Inferior parietal cortex (tissue), 1 donor: ENCODE measurements around the gene MIXL1.
"Not testable (repeated sequence)": the region's sequence is repeated elsewhere in the genome, so short reads cannot be mapped to it uniquely, and the experiment has no call there.

Source experiments
- DNase-seq: peaks from one replicate; pipeline ENCODE4 v3.0.0-alpha.2; 2016; ENCODE audit errors: extremely low spot score

Gene MIXL1

DNA sequence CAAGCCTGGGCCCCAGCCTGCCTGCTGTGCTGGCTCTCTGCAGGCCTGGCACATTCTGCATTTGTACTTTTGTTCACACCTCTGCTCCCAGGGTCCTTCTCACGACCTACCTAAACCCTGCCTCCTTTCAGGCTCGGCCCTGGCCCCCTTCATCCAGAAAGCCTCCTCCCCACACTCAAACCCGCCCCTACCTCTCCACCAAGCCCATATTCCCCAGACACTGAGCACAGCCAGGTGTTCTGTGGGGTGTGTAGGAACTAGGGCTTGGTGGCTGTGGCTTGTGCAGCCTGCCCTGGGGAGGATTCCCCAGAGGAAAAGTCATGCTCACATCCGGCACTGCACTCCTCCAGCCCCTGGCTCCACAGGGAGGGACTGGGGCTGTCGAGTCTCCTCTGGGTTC, 8.2 kb upstream of the MIXL1 start:
- no peak for DNase-seq

DNA sequence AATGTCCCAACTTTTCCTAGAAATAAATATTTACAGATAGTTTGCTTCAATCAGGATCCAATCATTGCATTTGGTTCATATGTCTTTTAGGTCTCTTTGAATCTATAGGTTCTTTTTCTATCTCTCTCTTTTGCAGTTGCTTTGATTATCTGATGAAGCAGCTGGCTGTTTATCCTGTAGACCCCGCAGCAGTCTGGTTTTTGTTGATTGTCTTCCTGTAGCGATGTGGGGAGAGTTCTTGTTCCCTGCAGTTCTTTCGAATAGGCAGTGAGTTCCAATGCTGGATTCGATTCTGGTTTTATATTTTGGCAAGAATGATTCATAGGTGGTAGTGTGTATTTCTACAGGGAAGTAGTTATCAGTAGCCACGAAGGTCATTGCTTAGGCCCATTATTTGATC, 7.4 kb upstream of the MIXL1 start:
- DNase-seq = no peak

DNA sequence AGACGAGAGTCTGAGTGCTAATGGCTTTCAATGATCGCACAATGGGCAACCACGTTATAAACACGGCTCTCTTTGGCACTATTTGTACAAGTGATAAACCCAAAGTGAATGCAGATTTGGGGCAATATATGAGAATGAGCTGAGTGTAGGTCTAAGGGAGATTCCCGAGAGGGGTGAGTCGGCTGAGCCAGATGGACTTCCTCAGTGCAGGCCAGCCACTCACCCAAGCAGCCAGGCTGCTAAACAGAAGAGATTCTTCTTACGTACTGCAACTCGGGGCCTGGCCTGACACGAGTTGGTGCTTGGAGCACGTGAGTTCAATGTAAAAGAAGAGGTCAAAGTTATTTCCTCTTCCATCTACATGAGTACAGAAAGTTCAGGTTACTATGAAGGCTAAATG, 6.2 kb upstream of the MIXL1 start:
- DNase-seq = no peak

DNA sequence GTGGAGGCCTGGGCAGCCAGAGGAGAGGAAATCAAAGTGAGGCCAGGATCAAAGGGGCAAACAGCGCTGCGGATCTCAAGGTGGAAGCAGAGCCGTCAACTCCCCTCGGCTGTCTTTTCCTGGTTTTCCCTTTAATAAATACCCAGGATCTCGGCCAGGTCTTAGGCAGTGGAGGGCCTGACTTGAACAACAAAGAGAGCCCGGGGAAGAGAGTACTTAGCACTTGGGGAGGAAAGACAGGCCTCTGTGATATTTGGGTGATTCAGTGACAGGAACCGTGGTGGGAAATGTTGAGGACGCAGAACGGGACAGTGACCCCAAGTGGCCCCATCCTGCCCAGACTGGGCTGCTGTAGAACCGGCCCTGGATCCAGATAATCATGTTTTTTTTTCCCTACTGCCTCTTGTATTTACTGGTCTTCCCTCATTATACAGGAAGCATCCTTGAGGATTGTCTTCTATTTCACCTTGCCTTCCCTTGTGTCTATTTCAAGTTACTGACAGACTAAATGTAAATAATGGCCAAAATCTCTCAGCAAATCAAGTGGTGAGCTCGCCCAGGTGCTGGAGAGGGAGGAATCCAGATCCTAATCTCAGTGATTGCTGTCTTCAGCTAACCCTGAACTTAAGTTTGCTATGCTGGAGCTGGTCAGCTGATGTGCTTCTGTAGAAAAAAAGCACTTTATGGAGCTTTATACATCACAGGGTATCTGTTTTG, 2.8 kb upstream of the MIXL1 start:
- DNase-seq = no peak

DNA sequence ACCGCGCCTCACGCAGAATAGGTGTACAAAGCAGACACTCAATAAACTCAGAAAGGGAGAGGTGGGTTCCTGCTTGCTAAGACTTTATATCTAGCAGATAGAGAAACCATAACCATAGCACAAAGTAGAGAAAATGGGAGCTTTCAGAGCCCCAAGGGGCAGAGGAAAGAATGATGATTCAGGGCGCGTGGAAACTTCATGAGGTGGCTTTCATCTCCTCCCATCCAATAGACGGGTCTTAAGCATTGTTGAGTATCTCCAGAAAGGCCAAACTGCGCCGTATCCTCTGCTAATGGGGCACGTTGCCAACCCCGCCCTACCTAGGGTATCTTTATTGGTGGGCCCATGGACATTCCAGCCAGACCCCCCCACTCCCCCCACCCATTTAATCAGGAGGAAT, 778 bp upstream of the MIXL1 start:
- no peak for DNase-seq

DNA sequence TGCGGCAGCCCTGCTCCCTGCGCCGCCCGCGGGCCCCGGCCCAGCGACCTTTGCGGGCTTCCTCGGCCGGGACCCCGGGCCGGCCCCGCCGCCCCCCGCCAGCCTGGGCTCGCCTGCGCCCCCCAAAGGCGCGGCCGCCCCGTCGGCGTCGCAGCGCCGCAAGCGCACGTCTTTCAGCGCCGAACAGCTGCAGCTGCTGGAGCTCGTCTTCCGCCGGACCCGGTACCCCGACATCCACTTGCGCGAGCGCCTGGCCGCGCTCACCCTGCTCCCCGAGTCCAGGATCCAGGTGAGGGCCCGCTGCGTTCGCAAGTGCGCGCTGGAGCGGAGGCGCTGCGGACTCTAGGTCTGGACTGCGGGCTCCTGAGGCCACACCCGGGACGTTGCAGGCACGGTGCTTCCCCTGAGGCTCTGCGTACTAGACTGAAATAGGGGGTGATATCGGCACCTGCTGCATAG, 351 bp downstream of the MIXL1 start:
- no peak for DNase-seq

DNA sequence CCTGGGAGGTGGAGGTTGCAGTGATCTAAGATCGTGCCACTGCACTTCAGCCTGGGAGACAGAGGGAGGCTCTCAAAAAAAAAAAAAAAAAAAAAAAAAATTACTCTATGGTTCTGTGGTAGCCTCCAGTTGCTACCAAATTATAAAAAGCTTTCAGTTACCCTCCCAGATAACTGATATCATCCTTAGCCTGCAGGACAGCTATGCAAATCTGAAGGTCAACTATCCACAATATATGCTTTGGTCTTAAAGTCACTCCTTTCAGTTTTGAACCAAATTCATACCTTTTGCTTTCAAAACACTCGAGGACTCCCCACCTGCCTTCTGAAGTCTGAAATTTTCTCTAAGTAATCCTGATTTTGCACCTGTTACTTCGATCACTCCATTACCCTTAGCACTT, 3.1 kb downstream of the MIXL1 start:
- DNase-seq = no peak

DNA sequence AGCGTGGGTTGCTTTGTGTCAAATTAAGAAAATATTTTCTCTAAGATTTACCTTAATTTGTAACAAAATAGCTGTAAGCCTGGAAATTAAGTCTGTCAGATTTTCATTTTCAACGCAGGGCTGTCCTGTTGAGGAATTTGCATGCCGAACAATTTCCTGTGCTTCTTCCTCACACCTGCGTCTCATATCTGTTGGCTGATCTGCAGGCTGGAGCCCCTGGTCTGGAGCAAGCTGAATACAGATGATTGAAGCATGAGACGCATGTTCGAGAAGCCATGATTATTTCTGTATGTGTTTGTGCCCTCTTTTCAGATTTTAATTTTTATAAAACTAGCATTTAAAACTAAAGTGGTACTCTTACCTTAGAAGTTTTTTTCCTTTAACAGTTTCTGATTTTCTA, 9.8 kb downstream of the MIXL1 start:
- DNase-seq = no peak

DNA sequence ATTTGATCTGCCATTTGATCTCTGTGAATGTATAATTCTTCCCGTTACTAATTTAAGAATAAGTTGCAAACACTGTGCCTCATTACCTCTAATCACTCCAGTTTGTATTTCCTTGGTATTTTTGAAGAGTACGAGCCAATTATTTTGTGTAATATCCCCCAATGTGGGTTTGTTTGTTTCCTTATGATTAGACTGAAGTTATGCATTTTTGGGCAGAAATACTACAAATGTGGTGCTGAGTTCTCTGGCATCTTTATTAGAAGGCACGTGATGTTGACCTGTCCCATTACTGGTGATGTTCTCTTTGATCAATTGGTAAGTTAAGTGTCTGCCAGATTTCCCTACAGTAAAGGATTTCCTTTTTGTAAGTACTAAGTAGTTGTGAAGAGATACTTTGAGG, 10.3 kb downstream of the MIXL1 start:
- no peak for DNase-seq

DNA sequence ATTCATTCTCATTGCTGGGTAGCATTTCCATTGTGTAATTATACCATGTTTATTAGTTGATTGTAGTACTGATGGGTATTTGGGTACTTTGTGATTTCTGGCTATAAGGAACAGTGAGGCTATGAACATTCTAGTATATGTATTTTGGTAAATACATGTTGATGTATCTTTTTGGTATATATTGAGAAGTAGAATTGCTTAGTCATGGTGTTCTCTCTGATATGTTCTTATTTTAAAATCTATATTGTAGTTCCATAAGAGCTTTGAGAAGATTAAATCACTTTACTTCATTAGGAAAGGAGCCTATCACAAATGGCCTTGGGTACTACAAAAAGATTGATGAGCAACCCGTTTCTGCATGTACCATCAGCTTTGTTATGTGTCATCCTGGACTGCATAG, 13.4 kb downstream of the MIXL1 start:
- no peak for DNase-seq

DNA sequence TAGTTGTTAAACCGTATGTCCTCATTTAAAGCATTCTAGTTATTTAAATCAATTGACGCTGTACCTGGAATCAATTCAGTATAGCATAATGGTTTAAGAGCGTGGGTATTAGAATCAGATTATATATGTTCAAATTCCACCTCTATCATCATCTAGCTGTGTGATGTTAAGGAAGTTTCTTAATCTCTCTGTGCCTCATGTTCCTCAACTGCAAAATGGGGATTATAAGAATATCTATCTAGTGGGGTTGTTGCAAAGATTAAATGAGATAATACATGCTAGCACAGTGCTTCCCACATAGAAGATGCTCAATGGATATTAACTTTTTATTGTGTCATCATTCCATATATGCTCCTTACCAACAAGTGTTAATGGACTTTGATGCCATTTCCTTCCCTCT, 16.0 kb downstream of the MIXL1 start:
- DNase-seq = no peak

DNA sequence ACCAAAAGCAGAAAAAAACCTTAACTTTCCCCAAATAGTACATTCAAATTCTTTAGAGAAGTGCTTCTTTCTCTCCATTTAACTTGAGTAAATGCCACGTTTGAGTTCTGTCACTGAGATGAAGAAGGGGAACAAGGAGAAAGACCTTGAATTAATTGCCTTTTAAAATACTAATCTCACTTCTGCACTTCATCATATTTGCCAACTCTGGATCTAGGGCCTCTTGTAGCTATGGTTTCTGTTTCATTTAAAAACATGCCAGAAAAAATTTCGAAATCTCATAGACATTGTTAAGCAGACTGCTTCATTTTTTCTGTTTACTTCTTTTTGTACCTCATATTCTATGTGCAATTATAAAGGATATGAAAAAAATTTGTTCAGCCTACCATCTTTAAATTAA, 24.6 kb downstream of the MIXL1 start:
- DNase-seq = no peak

DNA sequence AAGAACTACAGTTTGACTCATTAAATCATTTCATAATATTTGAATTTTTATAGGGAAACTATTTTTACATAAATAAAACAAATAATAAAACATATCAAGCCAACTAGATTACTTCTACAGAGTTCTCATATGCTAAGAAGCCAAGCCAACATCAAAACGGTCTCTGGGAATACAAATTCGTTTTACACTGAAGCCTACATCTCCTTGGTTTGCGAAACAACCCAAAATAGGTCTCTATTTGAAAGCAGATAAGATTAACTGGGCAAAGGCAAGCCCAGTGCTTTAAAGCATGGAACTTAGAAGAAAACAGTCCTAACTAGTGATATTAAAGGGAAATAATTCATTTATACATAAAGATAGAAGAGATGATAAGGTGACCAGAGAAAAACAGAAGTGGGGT, 25.3 kb downstream of the MIXL1 start:
- DNase-seq = no peak

DNA sequence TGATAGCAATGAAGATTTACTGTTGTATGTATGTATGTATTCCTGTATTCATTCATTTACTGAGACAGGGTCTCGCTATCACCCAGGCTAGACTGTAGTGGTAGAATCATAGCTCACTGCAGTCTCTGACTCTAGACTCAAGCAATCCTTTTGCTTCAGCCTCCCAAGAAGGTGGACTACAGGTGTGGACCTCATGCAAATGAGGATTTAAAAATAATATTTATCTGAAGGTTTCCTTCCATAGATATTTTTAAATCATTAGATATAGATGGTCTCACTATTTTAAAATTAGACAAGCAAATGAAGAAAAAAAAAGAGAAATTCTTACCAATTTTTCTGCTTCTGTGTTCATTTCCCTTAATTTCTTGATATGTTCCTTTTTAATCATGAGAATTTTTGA, 27.0 kb downstream of the MIXL1 start:
- DNase-seq = no peak

DNA sequence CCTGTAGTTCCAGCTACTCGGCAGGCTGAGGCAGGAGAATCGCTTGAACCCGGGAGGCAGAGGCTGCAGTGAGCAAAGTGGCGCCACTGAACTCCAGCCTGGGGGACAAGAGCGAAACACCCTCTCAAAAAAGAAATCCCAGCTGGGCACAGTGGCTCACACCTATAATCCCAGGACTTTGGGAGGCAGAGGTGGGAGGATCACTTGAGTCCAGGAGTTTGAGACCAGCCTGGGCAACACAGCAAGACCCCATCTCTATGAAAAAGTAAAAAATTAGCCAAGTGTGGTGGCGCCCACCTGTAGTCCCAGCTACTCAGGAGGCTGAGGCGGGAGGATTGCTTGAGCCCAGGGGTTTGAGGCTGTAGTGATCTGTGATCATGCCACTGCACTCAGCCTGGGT, 29.4 kb downstream of the MIXL1 start:
- not testable (repeated sequence) for DNase-seq

DNA sequence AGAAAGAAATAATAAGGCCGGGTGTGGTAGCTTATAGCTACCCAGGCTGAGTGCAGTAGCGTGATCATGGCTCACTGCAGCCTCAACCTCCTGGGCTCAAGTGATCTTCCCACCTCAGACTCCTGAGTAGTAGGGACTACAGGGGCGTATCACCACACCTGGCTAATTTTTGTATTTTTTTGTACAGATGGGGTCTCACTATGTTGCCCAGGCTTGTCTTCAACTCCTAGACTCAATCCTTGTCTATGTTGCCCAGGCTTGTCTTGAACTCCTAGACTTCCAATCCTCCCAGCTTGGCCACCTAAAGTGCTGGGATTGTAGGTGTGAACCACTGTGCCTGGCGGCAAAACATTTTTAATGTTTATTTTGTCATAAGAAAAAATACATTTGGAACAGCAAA, 30.5 kb downstream of the MIXL1 start:
- DNase-seq = no peak

DNA sequence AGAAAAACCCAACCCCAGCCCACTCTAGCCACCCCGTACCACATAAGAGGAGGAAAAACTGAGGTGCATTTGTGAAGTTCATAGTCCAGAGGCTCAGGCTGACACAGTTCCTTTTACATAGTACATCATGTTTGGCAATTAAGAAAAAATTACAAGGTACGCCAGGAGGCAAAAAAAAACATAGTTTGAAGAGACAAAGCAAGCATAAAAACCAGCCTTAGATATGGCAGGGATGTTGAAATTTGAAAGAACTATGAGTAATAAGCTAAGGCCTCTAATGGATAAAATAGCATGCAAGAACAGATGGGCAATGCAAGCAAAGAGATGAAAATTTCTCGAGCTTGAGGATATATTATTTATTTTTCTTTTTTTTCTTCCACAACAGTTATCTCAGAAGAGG, 31.9 kb downstream of the MIXL1 start:
- peak; percentile 11 for DNase-seq

DNA sequence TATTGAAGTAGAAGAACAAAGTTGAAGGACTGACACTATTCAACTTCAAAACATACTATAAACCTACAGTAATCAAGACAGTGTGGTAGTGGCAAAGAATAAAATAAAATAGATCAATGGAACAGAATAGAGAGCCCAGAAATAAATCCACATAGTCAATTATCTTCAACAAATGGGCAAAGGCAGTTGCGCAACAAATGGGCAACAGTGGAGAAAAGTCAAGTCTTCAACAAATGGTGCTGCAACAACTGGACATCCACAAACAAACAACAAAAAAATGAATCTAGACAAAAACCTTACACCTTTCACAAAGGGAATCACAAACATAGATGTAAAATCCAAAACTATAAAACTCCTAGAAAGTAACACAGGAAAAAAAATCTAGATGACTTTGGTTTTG, 38.4 kb downstream of the MIXL1 start:
- no peak for DNase-seq

DNA sequence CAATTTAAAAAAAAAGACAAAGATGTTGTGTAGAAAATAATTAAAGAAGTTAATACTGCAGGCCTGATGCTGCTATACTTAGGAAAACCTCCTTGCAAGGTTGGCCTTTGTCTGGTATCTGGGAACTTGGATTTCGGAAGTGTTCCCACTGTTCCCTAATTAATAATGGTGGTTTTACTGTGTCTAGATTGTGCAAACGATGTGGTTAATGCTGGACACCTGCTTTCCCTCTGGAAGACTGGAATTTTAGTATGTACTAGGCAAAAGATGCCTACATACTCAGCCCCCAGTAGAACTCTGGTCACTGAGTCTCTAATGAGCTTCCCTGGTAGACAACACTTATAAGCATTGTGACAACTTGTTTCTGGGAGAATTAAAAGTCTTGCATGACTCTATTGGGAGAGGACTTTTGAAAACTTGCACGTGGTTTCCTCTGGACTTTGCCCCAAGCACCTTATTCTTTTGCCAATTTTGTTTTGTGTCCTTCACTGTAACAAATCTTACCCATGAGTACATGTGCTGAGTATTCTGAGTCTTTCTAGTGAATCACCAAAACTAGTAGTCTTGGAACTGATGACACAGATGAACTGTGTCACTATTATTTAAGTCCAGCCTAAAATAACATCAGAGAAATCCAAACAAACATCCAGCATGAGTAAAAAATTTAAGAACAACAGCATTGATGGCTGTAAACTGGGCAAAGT, 45.1 kb downstream of the MIXL1 start:
- DNase-seq = no peak

DNA sequence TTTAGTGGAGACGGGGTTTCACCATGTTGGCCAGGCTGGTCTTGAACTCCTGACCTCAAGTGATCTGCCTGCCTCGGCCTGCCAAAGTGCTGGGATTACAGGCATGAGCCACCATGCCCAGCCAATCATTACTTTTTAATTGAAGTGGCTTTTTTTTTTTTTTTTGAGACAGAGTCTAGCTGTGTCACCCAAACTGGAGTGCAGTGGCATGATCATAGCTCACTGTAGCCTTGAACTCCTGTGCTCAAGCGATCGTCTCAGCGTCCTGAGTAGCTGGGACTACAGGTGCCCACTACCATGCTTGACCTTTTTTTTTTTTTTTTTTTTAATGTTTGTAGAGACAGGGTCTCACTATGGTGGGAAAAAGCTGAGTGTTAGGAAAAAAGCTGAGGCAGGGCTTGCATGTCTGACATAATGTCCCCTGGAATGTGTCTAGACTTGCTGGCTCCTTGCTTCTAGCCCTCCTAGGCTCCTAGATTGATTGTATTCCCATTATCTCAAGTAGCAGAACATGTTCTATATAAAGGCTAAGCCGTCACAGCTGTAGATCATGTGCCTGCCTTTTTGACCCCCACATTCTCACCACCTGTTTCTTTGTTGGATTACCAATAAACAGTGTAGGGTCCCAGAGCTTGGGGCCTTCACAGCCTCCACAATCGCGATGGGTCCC, 48.9 kb downstream of the MIXL1 start:
- DNase-seq = not testable (repeated sequence)

DNA sequence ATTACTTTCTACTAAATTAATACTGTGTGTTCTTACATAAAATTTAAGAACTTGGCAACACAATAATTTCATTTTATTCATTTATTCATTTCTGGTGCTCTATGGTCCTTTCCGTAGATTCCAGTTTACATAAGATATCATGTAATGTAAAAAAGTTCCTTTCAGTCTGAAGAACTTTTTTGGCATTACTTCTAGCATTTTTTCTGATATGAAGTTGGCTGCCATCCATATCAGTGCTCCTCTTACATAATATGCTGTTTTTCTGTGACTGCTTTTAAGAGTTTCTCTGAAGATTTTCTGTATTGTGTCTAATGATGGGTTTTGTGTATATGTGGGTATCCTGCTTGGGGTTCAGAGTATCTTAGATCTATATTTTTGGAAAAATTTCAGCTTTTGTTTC, 50.7 kb downstream of the MIXL1 start:
- no peak for DNase-seq

DNA sequence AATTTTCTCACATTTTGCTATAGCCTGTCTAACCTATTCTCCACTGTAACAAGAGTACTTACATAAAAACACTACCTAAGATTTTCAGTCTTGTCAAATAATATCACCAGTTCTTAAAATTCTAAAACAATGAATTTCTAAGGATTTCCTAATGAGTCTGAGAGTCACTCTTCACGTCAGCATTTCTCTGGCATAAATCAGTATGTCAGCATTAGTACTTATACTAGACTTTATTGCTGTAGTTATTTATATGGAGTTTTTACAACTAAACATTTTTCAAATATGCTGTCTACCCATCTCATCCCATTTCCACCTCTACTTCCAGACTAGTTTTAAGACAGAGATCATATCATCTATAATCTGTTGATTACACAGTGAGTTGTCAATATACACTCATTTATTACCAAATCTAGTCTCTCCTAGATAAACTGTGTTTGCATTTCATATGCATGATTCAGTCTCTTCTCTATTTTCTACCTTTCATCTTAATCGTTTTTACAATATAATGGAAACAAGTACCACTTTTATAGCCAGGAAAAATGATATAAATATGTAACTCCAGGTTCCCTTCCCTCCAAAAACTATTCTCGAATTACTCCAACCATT, 52.7 kb downstream of the MIXL1 start:
- DNase-seq = no peak
